Endothelial cell (in vitro differentiated cells): ENCODE data around the gene PLD5. TPM values are rescaled to one million over a fixed set of nuclear protein-coding genes. Genes with fewer than 3 reads are reported as not detected.

Experiments used
- DNase-seq: peaks from one replicate; pipeline ENCODE4 v3.0.0; 2021; ENCODE audit warnings: low spot score
- H3K27ac Mint-ChIP-seq: one replicate; pipeline ENCODE4 v1.8.0; 2021; ENCODE audit warnings: mixed read lengths, inconsistent platforms; ENCODE audit not compliant: unreplicated experiment
- H3K27me3 Mint-ChIP-seq: one replicate; pipeline ENCODE4 v1.8.0; 2021; ENCODE audit warnings: mild to moderate bottlenecking, moderate library complexity, mixed read lengths, inconsistent platforms; ENCODE audit not compliant: unreplicated experiment
- H3K36me3 Mint-ChIP-seq: one replicate; pipeline ENCODE4 v1.8.0; 2021; ENCODE audit warnings: mild to moderate bottlenecking, low read depth, mixed read lengths, inconsistent platforms; ENCODE audit not compliant: unreplicated experiment
- H3K4me1 Mint-ChIP-seq: one replicate; pipeline ENCODE4 v1.8.0; 2021; ENCODE audit warnings: mild to moderate bottlenecking, mixed read lengths, inconsistent platforms; ENCODE audit not compliant: unreplicated experiment
- H3K4me3 Mint-ChIP-seq: one replicate; pipeline ENCODE4 v1.8.0; 2021; ENCODE audit warnings: mild to moderate bottlenecking, mixed read lengths, inconsistent platforms; ENCODE audit not compliant: unreplicated experiment
- H3K9me3 Mint-ChIP-seq: one replicate; pipeline ENCODE4 v1.8.0; 2021; ENCODE audit warnings: mixed read lengths, inconsistent platforms; ENCODE audit not compliant: unreplicated experiment
- CTCF ChIP-seq: fragments of 200-600 bp; sonication (generic); IDR thresholded peaks from one replicate; pipeline ENCODE4 v1.5.0; 2021; ENCODE audit warnings: antibody characterized with exemption; ENCODE audit not compliant: unreplicated experiment
- total RNA-seq: library from RNA; stranded (reverse); fragmentation: NEBNext Ultra II Directional; extraction: Animal tissue kit (Norgen Biotek cat#: 25700); gene quantifications from one replicate; pipeline ENCODE4 v1.2.1, GENCODE V29; 2021; ENCODE audit not compliant: unreplicated experiment

The PLD5 gene
- total RNA-seq, 1 donor from 2014 or later = not detected

DNA sequence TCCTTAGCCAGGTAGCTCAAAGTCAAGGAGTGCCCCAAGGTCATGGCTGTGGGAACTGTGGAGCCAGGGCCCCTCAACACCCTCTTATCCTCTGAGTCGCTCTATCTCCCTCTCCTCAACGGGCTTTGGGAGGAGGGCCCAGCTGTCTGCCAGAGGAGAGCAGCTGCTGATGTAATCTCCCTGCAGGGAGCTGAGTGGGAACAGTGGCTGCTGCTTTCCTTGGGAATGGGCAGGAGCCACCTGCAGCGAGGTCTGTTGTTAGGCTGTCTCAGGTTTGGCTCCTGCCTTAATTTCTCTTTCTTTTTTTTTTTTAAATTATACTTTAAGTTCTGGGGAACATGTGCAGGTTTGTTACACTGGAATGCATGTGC lies 466.8 kb downstream of the PLD5 start:
- TF ChIP-seq CTCF = no peak

GRCh38 chr1:242056988-242057744 lies 467.3 kb downstream of the PLD5 start:
- Mint-ChIP-seq H3K4me1 (no peaks in the 10 kb centered on the region), H3K4me3 (no peak overlapping the region), H3K9me3 (no peaks in the 10 kb centered on the region), H3K27me3 (peaks cover 2% of the 10 kb centered on the region), H3K27ac (no peak overlapping the region), H3K36me3 (no peaks in the 10 kb centered on the region)
- no peak for TF ChIP-seq CTCF
- no peak for DNase-seq

More for the DNA sequence above, 466.8 kb downstream of the PLD5 start:
- no peak for DNase-seq
- H3K9me3 Mint-ChIP-seq = no peaks in the 10 kb centered on the region
- no peaks in the 10 kb centered on the region for H3K4me1 Mint-ChIP-seq
- no peak overlapping the region for H3K27ac Mint-ChIP-seq
- H3K27me3 Mint-ChIP-seq = peaks cover 2% of the 10 kb centered on the region
- no peak overlapping the region for H3K4me3 Mint-ChIP-seq
- H3K36me3 Mint-ChIP-seq = no peaks in the 10 kb centered on the region

GRCh38 chr1:242055749-242056320 lies 468.7 kb downstream of the PLD5 start:
- DNase-seq = no peak
- Mint-ChIP-seq H3K9me3 (no peaks in the 10 kb centered on the region), H3K4me3 (no peak overlapping the region), H3K4me1 (no peaks in the 10 kb centered on the region), H3K27ac (no peak overlapping the region), H3K27me3 (peaks cover 2% of the 10 kb centered on the region), H3K36me3 (no peaks in the 10 kb centered on the region)
- no peak for TF ChIP-seq CTCF

- H3K27ac Mint-ChIP-seq = no peak overlapping the region
- no peaks in the 10 kb centered on the region for H3K9me3 Mint-ChIP-seq
- H3K27me3 Mint-ChIP-seq = peaks cover 3% of the 10 kb centered on the region
- TF ChIP-seq CTCF = no peak
- no peak overlapping the region for H3K4me3 Mint-ChIP-seq
- no peak for DNase-seq
- no peaks in the 10 kb centered on the region for H3K4me1 Mint-ChIP-seq
- no peaks in the 10 kb centered on the region for H3K36me3 Mint-ChIP-seq
These were observed 481.3 kb downstream of the PLD5 start for GRCh38 chr1:242043165-242043564.

DNA sequence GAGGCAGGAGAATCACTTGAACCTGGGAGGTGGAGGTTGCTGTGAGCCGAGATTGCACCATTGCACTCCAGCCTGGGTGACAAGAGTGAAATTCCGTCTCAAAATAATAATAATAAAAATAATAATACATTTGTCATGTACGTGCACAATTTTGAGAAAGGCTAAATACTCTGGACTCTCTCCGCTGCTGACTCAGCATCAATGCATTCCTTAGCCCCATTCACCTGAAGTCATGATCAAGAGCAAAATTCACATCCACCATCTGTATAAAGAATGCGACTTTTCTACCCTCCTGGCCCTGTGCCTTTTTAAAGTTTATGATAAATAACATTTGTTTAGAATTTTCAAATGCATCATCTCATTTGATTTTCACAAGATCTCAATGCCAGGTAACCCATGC lies 490.1 kb downstream of the PLD5 start:
- TF ChIP-seq CTCF = no peak
- Mint-ChIP-seq H3K4me3 (no peak overlapping the region), H3K4me1 (no peaks in the 10 kb centered on the region), H3K27me3 (peaks cover 2% of the 10 kb centered on the region), H3K36me3 (no peaks in the 10 kb centered on the region), H3K9me3 (no peaks in the 10 kb centered on the region), H3K27ac (no peak overlapping the region)
- DNase-seq = no peak
